Measurements from ENCODE around the gene CHCHD10. TPM values are rescaled to one million over a fixed set of nuclear protein-coding genes. Genes with fewer than 3 reads are reported as not detected.

Gene CHCHD10
- total RNA-seq, 6 experiments from 2014 or later, result 89.3 to 117 (median 106) TPM

GRCh38 chr22:23779083-23779482, 11.3 kb upstream of the CHCHD10 start:
- H3K4me1 Mint-ChIP-seq (ENCODE audit: low read depth), result peaks cover 30% of the 10 kb centered on the region
- H3K27ac Mint-ChIP-seq, result no peak overlapping the region
- no peaks in the 10 kb centered on the region for H3K9me3 Mint-ChIP-seq
- H3K36me3 Mint-ChIP-seq (ENCODE audit: low read depth), result no peaks in the 10 kb centered on the region
- DNase-seq, result no peak
- TF ChIP-seq CTCF (IDR thresholded peaks at IDR 0.05), result no peak
- peaks cover 4% of the 10 kb centered on the region; the same call in 1 of the 2 replicates for H3K27me3 Mint-ChIP-seq (ENCODE audit: insufficient read depth)
- no peak overlapping the region for H3K4me3 Mint-ChIP-seq

DNA sequence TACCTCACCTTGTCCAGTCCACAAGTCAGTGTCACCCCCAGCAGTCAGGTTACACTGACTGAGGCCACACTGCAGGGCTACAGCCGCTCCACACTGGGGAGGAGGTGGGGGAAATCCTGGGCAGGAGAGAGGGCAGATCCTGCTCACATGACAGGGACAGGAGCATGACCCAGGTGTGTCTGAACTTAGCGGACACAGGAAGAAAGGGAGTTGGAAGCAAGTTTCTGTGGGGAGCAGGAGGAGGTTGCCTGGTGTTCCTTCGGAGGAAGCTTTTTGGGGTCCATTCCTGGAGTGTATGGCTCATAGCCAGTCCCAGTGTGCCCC, 10.8 kb upstream of the CHCHD10 start:
- DNase-seq, result no peak
- TF ChIP-seq CTCF (IDR thresholded peaks at IDR 0.05), result no peak
- Mint-ChIP-seq H3K27me3 (ENCODE audit: insufficient read depth) (peaks cover 4% of the 10 kb centered on the region; the same call in 1 of the 2 replicates), H3K4me1 (ENCODE audit: low read depth) (peaks cover 27% of the 10 kb centered on the region), H3K4me3 (no peak overlapping the region), H3K27ac (no peak overlapping the region), H3K36me3 (ENCODE audit: low read depth) (no peaks in the 10 kb centered on the region), H3K9me3 (no peaks in the 10 kb centered on the region)

- TF ChIP-seq CTCF (IDR thresholded peaks at IDR 0.05), result no peak
- Mint-ChIP-seq H3K27me3 (ENCODE audit: insufficient read depth) (peaks cover 4% of the 10 kb centered on the region; the same call in 1 of the 2 replicates), H3K4me3 (no peak overlapping the region), H3K36me3 (ENCODE audit: low read depth) (no peaks in the 10 kb centered on the region), H3K9me3 (no peaks in the 10 kb centered on the region), H3K4me1 (ENCODE audit: low read depth) (peaks cover 33% of the 10 kb centered on the region), H3K27ac (no peak overlapping the region)
- no peak for DNase-seq
These were observed 10.2 kb upstream of the CHCHD10 start for GRCh38 chr22:23777776-23778576.

GRCh38 chr22:23775779-23776375, 8.1 kb upstream of the CHCHD10 start:
- Mint-ChIP-seq H3K36me3 (ENCODE audit: low read depth) (no peaks in the 10 kb centered on the region), H3K27ac (no peak overlapping the region), H3K4me3 (no peak overlapping the region), H3K27me3 (ENCODE audit: insufficient read depth) (peaks cover 4% of the 10 kb centered on the region; the same call in 1 of the 2 replicates), H3K9me3 (no peaks in the 10 kb centered on the region), H3K4me1 (ENCODE audit: low read depth) (peaks cover 21% of the 10 kb centered on the region)
- no peak for DNase-seq
- peak; percentile 18; the same call in 1 of the 2 replicates for TF ChIP-seq CTCF (IDR thresholded peaks at IDR 0.05)

GRCh38 chr22:23774922-23775436, 7.2 kb upstream of the CHCHD10 start:
- no peak for TF ChIP-seq CTCF (IDR thresholded peaks at IDR 0.05)
- Mint-ChIP-seq H3K27me3 (ENCODE audit: insufficient read depth) (peaks cover 4% of the 10 kb centered on the region; the same call in 1 of the 2 replicates), H3K27ac (no peak overlapping the region), H3K36me3 (ENCODE audit: low read depth) (no peaks in the 10 kb centered on the region), H3K4me3 (no peak overlapping the region), H3K9me3 (no peaks in the 10 kb centered on the region), H3K4me1 (ENCODE audit: low read depth) (peaks cover 19% of the 10 kb centered on the region)
- DNase-seq, result peak; percentile 29
